AG04450 (cell line): ENCODE data around the gene LEKR1. TPM values are rescaled to one million over a fixed set of nuclear protein-coding genes. Genes with fewer than 3 reads are reported as not detected.

Experiments
- CTCF ChIA-PET: fragments of 300-600, 350-600 bp; formaldehyde crosslinking; extraction: SDS; loops from one replicate; lab custom pipeline; 2022; ENCODE audit warnings: antibody characterized with exemption, inconsistent platforms; lab: Charles Lee
- POLR2A ChIA-PET: fragments of 350-600 bp; formaldehyde crosslinking; extraction: SDS; loops from one replicate; lab custom pipeline; 2021; ENCODE audit warnings: antibody characterized with exemption, inconsistent platforms; lab: Yijun Ruan, JAX
- DNase-seq: peaks from one replicate; pipeline ENCODE4 v3.0.0-alpha.2; 2011; ENCODE audit warnings: low read depth, low spot score
- H3K27ac ChIP-seq: one replicate; pipeline ENCODE4 v1.5.1; 2012; ENCODE audit warnings: low read depth, low read length, control low read depth
- H3K27me3 ChIP-seq: one replicate; pipeline ENCODE4 v1.6.0; 2012; ENCODE audit warnings: low read length; ENCODE audit not compliant: control insufficient read depth, insufficient read depth
- H3K4me3 ChIP-seq: 2 replicates; pipeline ENCODE4 v1.5.1; 2011; ENCODE audit warnings: mild to moderate bottlenecking, low read depth, low read length, control low read depth
- H3K9me3 ChIP-seq: 2 replicates; pipeline ENCODE4 v1.5.1; 2012; ENCODE audit warnings: low read length; ENCODE audit not compliant: control insufficient read depth, insufficient read depth
- CTCF ChIP-seq: IDR thresholded peaks from 2 replicates; pipeline ENCODE4 v1.5.1; 2011; ENCODE audit warnings: low read depth, low read length, control low read depth, inconsistent platforms
- polyA plus RNA-seq: library from polyadenylated mRNA; depleted of rRNA; stranded (reverse); fragments of >200 nt; gene quantifications from 2 replicates; pipeline ENCODE4 v1.2.3, GENCODE V29; 2011

LEKR1 gene
- polyA plus RNA-seq, 1 experiment = 0.26 TPM

DNA sequence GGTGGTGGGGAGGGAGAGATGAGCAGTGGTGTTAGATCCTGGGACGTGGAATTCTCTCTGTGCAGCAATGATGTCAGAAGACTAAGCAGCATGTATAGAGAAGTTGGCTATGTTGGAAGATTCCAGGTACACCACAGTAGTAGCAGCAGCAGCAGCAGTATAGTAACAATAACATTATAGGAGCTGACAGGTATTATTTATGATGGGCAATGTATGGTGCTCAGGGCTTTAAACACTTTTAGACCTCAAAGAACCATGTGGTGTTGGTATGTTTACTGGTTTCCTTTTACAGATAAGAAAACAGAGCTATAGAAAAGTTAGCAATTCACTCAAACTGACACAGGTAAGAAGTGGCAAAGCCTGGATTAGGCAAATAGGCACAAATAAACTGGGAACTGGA, 229.9 kb downstream of the LEKR1 start:
- Histone ChIP-seq H3K9me3 (no peaks in the 10 kb centered on the region), H3K4me3 (no peak overlapping the region), H3K27ac (no peak overlapping the region), H3K27me3 (no peaks in the 10 kb centered on the region)
- no peak for DNase-seq
- TF ChIP-seq CTCF = no peak
- CTCF ChIA-PET = no interaction called here
- POLR2A ChIA-PET = no interaction called here

DNA sequence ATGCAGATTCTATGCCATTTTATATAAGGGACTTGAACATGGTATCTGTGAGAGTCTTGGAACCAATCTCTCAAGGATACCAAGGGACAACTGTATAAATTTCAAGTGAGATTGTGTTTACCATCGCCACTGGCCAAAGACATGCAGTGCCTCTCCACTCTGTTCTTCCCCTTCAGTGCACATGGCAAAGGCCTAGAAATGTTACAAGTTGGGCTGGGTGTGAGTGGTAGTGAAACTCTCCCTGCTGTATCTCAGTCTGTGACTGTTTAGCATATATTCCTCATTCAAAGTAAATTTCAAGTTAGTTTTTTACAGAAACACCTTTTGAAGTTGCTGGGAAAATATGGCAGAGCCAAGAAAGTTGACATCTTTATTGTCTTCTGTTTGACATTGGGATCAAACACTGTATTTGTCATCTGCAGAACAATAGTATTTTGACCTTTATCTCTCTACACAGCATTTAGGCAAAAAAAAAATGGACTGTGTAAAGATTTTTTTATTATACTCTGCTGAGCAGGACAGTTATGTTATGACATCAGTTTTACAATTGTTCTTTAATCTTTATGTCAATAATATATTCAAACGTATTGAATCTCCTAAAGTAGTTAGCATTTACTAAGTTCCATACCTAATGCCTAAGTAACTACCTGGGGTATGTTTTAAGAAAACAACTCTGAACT, 232.4 kb downstream of the LEKR1 start:
- DNase-seq = no peak
- Histone ChIP-seq H3K27ac (no peak overlapping the region), H3K27me3 (no peaks in the 10 kb centered on the region), H3K4me3 (no peak overlapping the region), H3K9me3 (no peaks in the 10 kb centered on the region)
- ChIA-PET POLR2A (no interaction called here), CTCF (no interaction called here)
- no peak for TF ChIP-seq CTCF

- no peak overlapping the region for H3K4me3 ChIP-seq
- ChIA-PET CTCF (no interaction called here), POLR2A (no interaction called here)
- H3K27ac ChIP-seq = no peak overlapping the region
- DNase-seq = no peak
- no peak for TF ChIP-seq CTCF
- H3K9me3 ChIP-seq = no peaks in the 10 kb centered on the region
- H3K27me3 ChIP-seq = no peaks in the 10 kb centered on the region
Observed at GRCh38 chr3:157059181-157059580, 233.0 kb downstream of the LEKR1 start.

DNA sequence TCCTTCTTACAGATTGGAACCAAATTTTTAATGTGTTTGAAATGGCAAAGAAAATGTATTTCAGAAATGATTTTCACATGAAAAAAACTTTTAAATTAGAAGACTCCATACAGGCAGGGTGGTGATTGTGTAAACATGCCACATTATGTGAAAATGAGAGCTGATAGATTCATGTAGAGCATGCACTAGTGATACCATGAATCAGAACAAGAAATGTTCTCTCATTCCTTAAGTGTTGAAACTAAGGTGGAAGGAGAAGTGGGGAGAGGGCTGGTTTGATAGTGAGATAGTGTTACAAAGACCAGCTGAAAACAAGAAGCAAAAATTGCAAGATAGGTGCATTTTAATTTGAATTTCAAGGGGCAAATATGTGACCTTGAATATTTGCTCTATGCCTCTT, 233.5 kb downstream of the LEKR1 start:
- ChIA-PET POLR2A (no interaction called here), CTCF (no interaction called here)
- no peak overlapping the region for H3K27ac ChIP-seq
- H3K9me3 ChIP-seq = no peaks in the 10 kb centered on the region
- TF ChIP-seq CTCF = no peak
- no peak overlapping the region for H3K4me3 ChIP-seq
- H3K27me3 ChIP-seq = no peaks in the 10 kb centered on the region
- DNase-seq = no peak

- no peaks in the 10 kb centered on the region for H3K9me3 ChIP-seq
- no peak for DNase-seq
- H3K4me3 ChIP-seq = no peak overlapping the region
- no peak for TF ChIP-seq CTCF
- H3K27ac ChIP-seq = no peak overlapping the region
- no peaks in the 10 kb centered on the region for H3K27me3 ChIP-seq
- ChIA-PET CTCF (no interaction called here), POLR2A (no interaction called here)
Observed at GRCh38 chr3:157061265-157061664, 235.1 kb downstream of the LEKR1 start.
